SU-DHL-6 (cell line): ENCODE results near the gene RPL3.

Experiments used
- H2AFZ ChIP-seq: fragments of 200-600 bp; sonication (generic); 2 replicates; pipeline ENCODE4 v1.6.1; 2014; ENCODE audit warnings: low read depth, mild to moderate bottlenecking, moderate library complexity, mixed read lengths, antibody characterized with exemption, low read length; ENCODE audit not compliant: severe bottlenecking
- H3F3A ChIP-seq: fragments of 200-600 bp; shearing (Covaris generic); 2 replicates; pipeline ENCODE4 v1.6.0; 2016; ENCODE audit warnings: antibody characterized with exemption, mild to moderate bottlenecking; ENCODE audit not compliant: insufficient read depth
- H3K27ac ChIP-seq: fragments of 200-600 bp; sonication (generic); 2 replicates; pipeline ENCODE4 v1.5.1; 2016; ENCODE audit warnings: low read depth, mild to moderate bottlenecking, low read length, moderate library complexity, mixed read lengths
- H3K27me3 ChIP-seq: fragments of 200-600 bp; sonication (generic), shearing (Covaris generic); 2 replicates; pipeline ENCODE4 v1.6.0; 2014; ENCODE audit warnings: mild to moderate bottlenecking, low read length
- H3K36me3 ChIP-seq: fragments of 200-600 bp; sonication (generic); 2 replicates; pipeline ENCODE4 v1.6.1; 2014; ENCODE audit warnings: mild to moderate bottlenecking, low read length, mixed read lengths
- H3K4me2 ChIP-seq: fragments of 300-600, 200-600 bp; shearing (Covaris generic), sonication (generic); 2 replicates; pipeline ENCODE4 v1.6.0; 2014; ENCODE audit warnings: low read length, low read depth, mild to moderate bottlenecking; ENCODE audit not compliant: poor library complexity, severe bottlenecking
- H3K4me3 ChIP-seq: fragments of 200-600 bp; sonication (generic); 2 replicates; pipeline ENCODE4 v1.5.1; 2014; ENCODE audit warnings: antibody characterized with exemption, low read length, mild to moderate bottlenecking, mixed read lengths; ENCODE audit not compliant: insufficient read depth, poor library complexity, severe bottlenecking
- H3K79me2 ChIP-seq: fragments of 200-600 bp; sonication (generic); 2 replicates; pipeline ENCODE4 v1.6.1; 2014; ENCODE audit warnings: mild to moderate bottlenecking, low read length, moderate library complexity; ENCODE audit not compliant: insufficient read depth
- H3K9ac ChIP-seq: fragments of 200-600 bp; sonication (generic); 2 replicates; pipeline ENCODE4 v1.7.0; 2014; ENCODE audit warnings: mild to moderate bottlenecking, low read length
- H3K9me2 ChIP-seq: fragments of 200-600 bp; sonication (generic); replicated peaks from 2 replicates; pipeline ENCODE4 v1.6.1; 2014; ENCODE audit warnings: low read length; ENCODE audit not compliant: insufficient read depth
- H3K9me3 ChIP-seq: fragments of 200-600 bp; sonication (generic); 2 replicates; pipeline ENCODE4 v1.6.1; 2014; ENCODE audit warnings: low read length, mixed read lengths; ENCODE audit not compliant: insufficient read depth
- H4K20me1 ChIP-seq: fragments of 200-600 bp; sonication (generic); 2 replicates; pipeline ENCODE4 v1.6.1; 2014; ENCODE audit warnings: low read depth, mild to moderate bottlenecking, antibody characterized with exemption, low read length, moderate library complexity, mixed read lengths
- CTCF ChIP-seq: fragments of 200-600 bp; sonication (generic); IDR thresholded peaks from one replicate; pipeline ENCODE4 v1.5.1; 2017; ENCODE audit warnings: antibody characterized with exemption, mild to moderate bottlenecking, low read length, moderate library complexity; ENCODE audit not compliant: insufficient read depth, poor library complexity, severe bottlenecking
- EZH2phosphoT487 ChIP-seq: fragments of 200-600 bp; sonication (generic), shearing (Covaris generic); conservative IDR thresholded peaks from 2 replicates; pipeline ENCODE4 v1.6.1; 2018; ENCODE audit warnings: mild to moderate bottlenecking, antibody characterized with exemption, low read length, moderate library complexity, mixed read lengths

The RPL3 gene

DNA sequence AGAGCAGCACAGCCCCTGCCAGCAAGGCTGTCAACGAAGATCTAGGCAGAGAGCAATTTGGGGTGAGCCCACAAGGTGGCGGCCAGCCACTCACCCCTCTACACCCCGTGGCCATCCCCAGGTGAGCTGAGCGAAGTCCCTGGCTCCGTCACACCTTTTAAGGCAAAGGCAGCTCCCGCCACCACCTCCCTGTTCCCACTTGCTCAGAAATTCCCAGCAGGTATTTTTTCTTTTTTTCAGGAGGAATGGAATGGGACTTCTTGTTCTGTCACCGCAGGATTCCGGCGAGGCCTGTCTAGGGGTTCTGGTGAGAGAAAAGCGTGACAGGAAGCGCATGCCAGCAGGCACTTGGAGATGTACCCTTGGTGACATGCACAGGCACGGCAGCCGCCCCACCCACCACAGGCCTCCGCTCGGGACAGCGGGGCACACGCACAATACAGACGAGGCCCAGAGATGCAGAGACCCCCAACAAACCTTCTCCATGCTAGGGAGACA lies 10.0 kb downstream of the RPL3 start:
- H4K20me1 ChIP-seq: peaks cover 6% of the 10 kb centered on the region; the same call in 1 of the 2 replicates
- no peaks in the 10 kb centered on the region for H3K9me3 ChIP-seq
- no peaks in the 10 kb centered on the region for H3K79me2 ChIP-seq
- H3K27me3 ChIP-seq: no peaks in the 10 kb centered on the region
- H3K27ac ChIP-seq: no peak overlapping the region
- no peak overlapping the region for H2AFZ ChIP-seq
- peaks cover 7% of the 10 kb centered on the region; the same call in 1 of the 2 replicates for H3K36me3 ChIP-seq
- no peak overlapping the region for H3K4me2 ChIP-seq
- H3K9ac ChIP-seq: no peak overlapping the region
- no peaks in the 10 kb centered on the region for H3K9me2 ChIP-seq
- peaks cover 30% of the 10 kb centered on the region for H3F3A ChIP-seq
- no peak overlapping the region for H3K4me3 ChIP-seq
- no peak for TF ChIP-seq CTCF
- TF ChIP-seq EZH2phosphoT487: no peak

DNA sequence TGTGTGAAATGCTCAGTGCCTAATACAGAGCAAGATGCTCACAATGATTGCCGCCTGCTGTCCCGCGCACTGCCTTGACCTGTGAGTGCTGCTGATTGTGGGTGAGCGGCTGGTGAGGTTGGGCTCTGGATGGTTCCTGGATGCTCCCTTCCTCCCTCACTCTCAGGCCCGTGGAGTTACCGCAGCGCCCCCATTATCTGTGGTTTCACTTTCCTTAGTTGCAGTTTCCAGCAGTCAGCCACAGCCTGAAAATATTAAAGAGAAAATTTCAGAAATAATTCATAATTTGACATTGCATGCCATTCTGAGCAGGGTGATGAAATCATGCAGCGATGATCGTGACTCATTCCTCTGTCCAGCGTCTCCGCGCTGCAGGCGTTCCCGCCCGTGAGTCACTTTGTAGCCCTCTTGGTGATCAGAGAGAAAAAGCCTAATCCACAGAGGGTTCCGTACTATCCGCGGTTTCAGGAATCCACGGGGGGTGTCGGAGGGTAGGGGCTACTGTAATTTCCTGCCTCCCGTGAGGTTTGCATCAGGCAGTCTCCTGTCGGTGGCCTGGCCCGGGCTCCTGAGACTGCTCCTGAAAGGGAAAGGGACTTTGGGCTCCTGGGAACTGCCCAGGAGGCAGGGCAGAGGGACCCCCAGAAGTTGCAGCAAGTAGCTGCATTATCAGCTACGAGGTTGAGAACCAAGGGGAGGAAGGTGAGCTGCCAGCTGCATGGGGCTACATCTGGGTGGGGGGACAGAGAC lies 10.6 kb downstream of the RPL3 start:
- no peak overlapping the region for H3K9ac ChIP-seq
- H3F3A ChIP-seq: peaks cover 24% of the 10 kb centered on the region
- no peaks in the 10 kb centered on the region for H3K27me3 ChIP-seq
- H3K36me3 ChIP-seq: 0 out of 2 replicates have a peak, but pooled peaks cover 1% of the 10 kb centered on the region
- no peak overlapping the region for H3K4me3 ChIP-seq
- no peak overlapping the region for H3K4me2 ChIP-seq
- TF ChIP-seq CTCF (no peak), EZH2phosphoT487 (no peak)
- H3K79me2 ChIP-seq: no peaks in the 10 kb centered on the region
- no peak overlapping the region for H3K27ac ChIP-seq
- no peaks in the 10 kb centered on the region; the same call in 1 of the 2 replicates for H4K20me1 ChIP-seq
- no peaks in the 10 kb centered on the region for H3K9me3 ChIP-seq
- no peak overlapping the region for H2AFZ ChIP-seq
- no peaks in the 10 kb centered on the region for H3K9me2 ChIP-seq

DNA sequence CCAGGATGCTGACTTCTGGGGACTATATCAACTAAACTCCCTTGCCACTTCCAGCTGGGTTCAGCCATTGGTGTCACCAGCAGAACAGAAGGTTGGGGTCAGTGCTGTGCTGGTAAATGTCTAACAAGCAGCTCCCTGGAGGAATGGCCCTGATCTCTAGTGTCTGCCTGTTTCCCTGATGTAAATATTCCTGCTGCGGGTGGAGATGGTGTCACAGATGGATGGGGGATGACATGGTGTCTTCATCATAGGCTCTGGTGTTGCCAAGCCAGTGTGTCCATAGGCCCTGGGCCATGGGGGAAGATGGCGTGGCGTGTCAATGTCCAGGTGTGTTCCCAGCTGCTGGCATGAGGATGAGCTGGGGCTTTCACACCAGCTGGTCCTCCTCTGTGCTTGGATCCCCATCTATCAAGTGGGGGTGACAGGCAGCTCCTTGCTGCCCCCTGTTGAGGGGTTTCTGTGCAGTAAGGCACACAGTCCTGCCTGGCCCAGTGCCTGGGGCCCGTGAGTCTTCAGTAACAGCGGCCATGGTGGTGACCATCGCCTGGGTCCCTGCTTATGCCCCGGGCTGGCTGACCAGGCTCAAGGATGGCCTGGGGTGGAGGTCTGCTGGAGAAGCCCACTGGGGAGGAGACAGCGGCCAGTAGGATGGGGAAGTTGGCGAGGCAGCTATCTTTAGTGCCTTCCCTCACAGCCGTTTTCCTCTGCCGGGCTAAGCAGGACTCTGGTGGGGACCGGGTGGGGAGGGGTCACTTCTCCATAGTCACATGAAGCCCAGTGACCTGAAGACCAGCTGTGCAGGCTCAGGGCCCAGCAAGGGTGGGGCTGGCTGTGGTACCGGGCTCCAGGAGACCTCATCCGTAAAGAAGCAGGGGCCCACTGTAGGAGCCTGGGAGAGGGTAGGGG lies 12.7 kb downstream of the RPL3 start:
- H2AFZ ChIP-seq: no peak overlapping the region
- H3K79me2 ChIP-seq: no peaks in the 10 kb centered on the region
- H3K9me3 ChIP-seq: no peaks in the 10 kb centered on the region
- H3K4me2 ChIP-seq: no peak overlapping the region
- H4K20me1 ChIP-seq: no peaks in the 10 kb centered on the region
- H3K4me3 ChIP-seq: no peak overlapping the region
- no peak overlapping the region for H3K27ac ChIP-seq
- no peaks in the 10 kb centered on the region for H3K27me3 ChIP-seq
- no peak overlapping the region for H3K9ac ChIP-seq
- no peaks in the 10 kb centered on the region for H3K36me3 ChIP-seq
- no peak for TF ChIP-seq EZH2phosphoT487
- peak; percentile 27 for TF ChIP-seq CTCF
- peaks cover 3% of the 10 kb centered on the region; the same call in 1 of the 2 replicates for H3F3A ChIP-seq
- H3K9me2 ChIP-seq: no peaks in the 10 kb centered on the region
